Thoracic aorta (tissue), 2 donors: Measurements from ENCODE around the gene NRXN3. TPM values are rescaled to one million over a fixed set of nuclear protein-coding genes. Genes with fewer than 3 reads are reported as not detected.

ENCODE experiments used
- ATAC-seq: fragments of 150-250 bp; one replicate; pipeline ENCODE4 v1.8.0; 2017; ENCODE audit warnings: low read depth; ENCODE audit not compliant: insufficient number of reproducible peaks, low FRiP score
- DNase-seq: peaks from one replicate; pipeline ENCODE4 v3.0.0-alpha.2; 2020; ENCODE audit warnings: low spot score
- H3K27ac ChIP-seq, 2 donors: fragments of 200-600 bp; sonication (generic); 1 replicate in 1 of 2; 2 replicates in 1 of 2; pipeline ENCODE4 v1.5.1; 2016; ENCODE audit warnings: mild to moderate bottlenecking in 2 of 2, moderate library complexity in 2 of 2
- H3K27me3 ChIP-seq: fragments of 200-600 bp; sonication (generic); replicated peaks from 2 replicates; pipeline ENCODE4 v1.6.0; 2016; ENCODE audit warnings: mild to moderate bottlenecking; ENCODE audit not compliant: insufficient read depth
- H3K36me3 ChIP-seq: fragments of 200-600 bp; sonication (generic); one replicate; pipeline ENCODE4 v1.5.1; 2016
- H3K4me1 ChIP-seq, 2 donors: fragments of 200-600 bp; sonication (generic); 1 replicate in 1 of 2; 2 replicates in 1 of 2; pipeline versions ENCODE4 v1.5.1 to v1.6.0; 2016; ENCODE audit warnings: low read depth in 2 of 2, mild to moderate bottlenecking in 1 of 2; ENCODE audit not compliant: control insufficient read depth in 1 of 2
- H3K4me3 ChIP-seq: fragments of 200-600 bp; sonication (generic); 2 replicates; pipeline ENCODE4 v1.5.1; 2016; ENCODE audit warnings: mild to moderate bottlenecking
- H3K9me3 ChIP-seq: fragments of 200-600 bp; sonication (generic); 2 replicates; pipeline ENCODE4 v1.5.1; 2016
- CTCF ChIP-seq: fragments of 200-600 bp; sonication (generic); IDR thresholded peaks from one replicate; pipeline ENCODE4 v1.5.1; 2019; ENCODE audit warnings: antibody characterized with exemption
- total RNA-seq, 2 donors: library from RNA; depleted of rRNA; stranded (reverse); fragments of >200 nt; gene quantifications; one replicate each; pipeline versions ENCODE4 v1.1.0 to v1.2.3, GENCODE V29; 2016

NRXN3 gene
- total RNA-seq, 2 donors from 2014 or later, result 5.6 to 33.3 TPM

- H3K27ac ChIP-seq, result no peak overlapping the region
- H3K27me3 ChIP-seq, result no peaks in the 10 kb centered on the region
- no peak for TF ChIP-seq CTCF
- H3K9me3 ChIP-seq, result no peaks in the 10 kb centered on the region
- no peak overlapping the region for H3K4me3 ChIP-seq
- no peaks in the 10 kb centered on the region for H3K36me3 ChIP-seq
- DNase-seq, result no peak
- H3K4me1 ChIP-seq, result no peaks in the 10 kb centered on the region
- ATAC-seq, result no peak
Observed at GRCh38 chr14:78835909-78836308, 665.7 kb downstream of the NRXN3 start.

- Histone ChIP-seq H3K27ac (no peak overlapping the region), H3K36me3 (no peaks in the 10 kb centered on the region), H3K4me3 (no peak overlapping the region), H3K9me3 (no peaks in the 10 kb centered on the region), H3K4me1 (no peaks in the 10 kb centered on the region), H3K27me3 (no peaks in the 10 kb centered on the region)
- no peak for TF ChIP-seq CTCF
- DNase-seq (no peak), ATAC-seq (no peak)
Observed at GRCh38 chr14:78836777-78837176, 666.6 kb downstream of the NRXN3 start.

- H3K27me3 ChIP-seq, result no peaks in the 10 kb centered on the region
- TF ChIP-seq CTCF, result no peak
- DNase-seq (no peak), ATAC-seq (no peak)
- H3K9me3 ChIP-seq, result no peaks in the 10 kb centered on the region
- no peaks in the 10 kb centered on the region for H3K36me3 ChIP-seq
- H3K27ac ChIP-seq, result no peak overlapping the region
- H3K4me3 ChIP-seq, result no peak overlapping the region
- no peaks in the 10 kb centered on the region for H3K4me1 ChIP-seq
Observed at GRCh38 chr14:78838959-78839358, 668.8 kb downstream of the NRXN3 start.

- no peak for TF ChIP-seq CTCF
- ATAC-seq, result no peak
- H3K27ac ChIP-seq, result no peak overlapping the region
- no peaks in the 10 kb centered on the region for H3K36me3 ChIP-seq
- no peaks in the 10 kb centered on the region for H3K9me3 ChIP-seq
- no peaks in the 10 kb centered on the region for H3K4me1 ChIP-seq
- H3K4me3 ChIP-seq, result no peak overlapping the region
- no peak for DNase-seq
- no peaks in the 10 kb centered on the region for H3K27me3 ChIP-seq
Observed at GRCh38 chr14:78840898-78841297, 670.7 kb downstream of the NRXN3 start.

GRCh38 chr14:78847801-78848200, 677.6 kb downstream of the NRXN3 start:
- no peak for TF ChIP-seq CTCF
- Histone ChIP-seq H3K36me3 (no peaks in the 10 kb centered on the region), H3K27ac (no peak overlapping the region), H3K4me3 (no peak overlapping the region), H3K4me1 (no peaks in the 10 kb centered on the region), H3K27me3 (no peaks in the 10 kb centered on the region), H3K9me3 (no peaks in the 10 kb centered on the region)
- no peak for DNase-seq
- no peak for ATAC-seq
